LoVo (cell line): ENCODE measurements around the gene VPS45.
"Not testable (repeated sequence)": the region's sequence is repeated elsewhere in the genome, so short reads cannot be mapped to it uniquely, and the experiment has no call there.

Experiments used
- DNase-seq: peaks from one replicate; pipeline ENCODE4 v3.0.0-alpha.2; 2016; ENCODE audit warnings: low spot score

The VPS45 gene

DNA sequence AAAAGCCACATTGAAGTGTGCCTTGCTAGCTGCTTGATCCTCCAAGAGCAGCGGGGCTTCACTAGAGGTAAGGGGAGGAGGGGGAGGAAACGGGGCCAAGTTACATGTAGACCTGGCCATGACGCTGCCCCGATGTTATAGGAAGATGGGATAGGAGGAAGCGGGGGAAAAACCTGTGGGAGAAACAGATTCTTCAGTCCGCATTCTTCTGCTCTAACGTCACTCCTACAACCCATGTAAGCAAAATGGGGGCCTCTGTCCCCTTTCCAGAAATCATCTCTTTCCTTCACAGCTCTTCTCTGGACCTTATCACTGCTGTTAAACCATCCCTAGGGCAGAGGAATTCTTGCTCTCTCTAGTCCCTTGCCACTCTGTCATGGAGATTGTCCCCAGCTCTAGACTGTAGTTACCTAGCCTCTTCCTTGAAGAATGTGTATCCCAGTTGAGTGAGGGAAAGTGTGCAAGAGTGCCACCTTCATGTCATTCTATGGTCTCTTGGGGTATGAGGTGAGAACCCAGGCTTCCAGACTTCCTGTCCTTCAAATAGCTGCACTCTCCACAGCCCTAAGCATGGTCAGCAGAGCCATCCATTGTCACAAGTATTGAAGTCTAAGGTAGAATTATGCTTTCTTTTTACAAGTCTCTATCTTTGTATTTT, 93.5 kb downstream of the VPS45 start:
- no peak for DNase-seq

- no peak for DNase-seq
Measured at GRCh38 chr1:150161747-150162581, 94.4 kb downstream of the VPS45 start.

GRCh38 chr1:150162582-150162861, 94.9 kb downstream of the VPS45 start:
- DNase-seq: no peak

DNA sequence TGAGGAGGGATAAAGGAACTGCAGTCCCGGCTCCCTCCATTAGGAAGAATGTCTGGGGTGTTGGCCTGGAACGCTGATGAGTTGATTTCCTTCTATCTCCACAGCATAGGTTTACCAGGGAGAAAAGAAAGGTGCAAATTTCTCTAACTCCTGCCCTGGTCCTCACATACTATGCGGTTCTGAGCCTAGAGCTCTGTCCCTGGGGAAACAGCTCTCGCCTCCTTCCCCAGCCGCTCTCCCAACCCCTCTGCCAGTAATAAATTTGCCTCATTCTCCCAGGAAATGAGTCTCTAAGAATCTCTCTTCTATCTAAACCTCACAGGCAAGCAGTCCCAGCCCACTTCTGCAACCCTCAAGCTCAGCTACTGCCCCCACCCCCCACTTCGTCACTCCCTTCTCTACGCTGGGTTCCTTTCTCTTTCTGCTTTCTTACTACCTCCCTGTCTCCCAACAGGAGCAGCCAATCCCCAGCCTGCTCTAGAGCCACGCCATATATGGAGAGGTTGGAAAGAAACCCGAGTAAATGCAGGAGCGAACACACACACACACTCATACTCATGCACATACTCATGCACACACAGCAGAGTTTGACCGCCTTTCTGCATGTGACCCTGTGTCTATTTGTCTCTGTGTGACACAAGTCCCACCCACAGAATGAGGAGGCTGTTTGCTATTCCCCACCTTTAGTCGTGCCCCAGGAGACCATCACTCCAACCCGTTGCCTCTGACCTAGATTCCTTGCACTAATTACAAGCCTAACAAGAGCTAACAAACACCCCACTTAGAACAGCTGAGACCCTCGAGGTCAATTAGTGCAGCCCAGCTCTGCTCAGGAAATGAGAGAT, 95.5 kb downstream of the VPS45 start:
- no peak for DNase-seq

DNA sequence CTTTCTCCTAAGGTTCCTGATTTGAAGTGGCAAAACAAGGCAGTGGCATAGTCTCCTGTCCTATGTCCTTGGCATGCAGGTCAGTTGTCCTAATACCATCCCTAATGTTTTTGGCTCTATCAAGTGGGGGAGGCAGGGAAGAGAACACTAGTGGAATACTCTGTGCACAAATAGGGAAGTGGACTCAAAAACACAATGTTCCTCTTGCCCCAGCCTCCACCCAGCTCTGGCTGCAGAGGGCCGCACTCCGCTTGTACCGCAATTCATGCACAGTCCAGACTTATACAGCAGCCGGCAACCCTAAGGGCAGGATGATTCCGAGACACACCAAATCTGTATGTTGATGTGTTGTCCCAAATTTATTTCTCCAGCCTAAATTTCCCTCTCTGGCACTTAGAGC, 96.6 kb downstream of the VPS45 start:
- no peak for DNase-seq

DNA sequence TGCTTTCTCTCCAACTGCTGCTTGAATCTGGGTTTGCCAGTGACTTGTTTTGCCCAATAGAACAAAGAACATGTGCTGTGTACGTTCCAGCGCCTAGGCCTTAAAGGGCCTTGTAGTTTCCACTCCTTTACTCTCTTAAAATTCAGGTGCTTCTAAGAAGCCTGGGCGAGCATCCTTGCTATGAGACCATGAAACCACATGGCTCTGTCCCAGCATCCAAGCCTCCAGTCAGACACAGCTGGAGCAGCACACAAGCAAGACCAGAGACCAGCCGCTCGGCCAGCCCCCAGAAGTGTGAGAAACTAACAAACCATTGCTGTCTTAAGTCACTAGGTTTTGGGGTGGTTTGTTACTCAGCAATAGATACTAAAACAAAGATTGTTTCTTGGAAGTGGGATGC, 97.2 kb downstream of the VPS45 start:
- no peak for DNase-seq

DNA sequence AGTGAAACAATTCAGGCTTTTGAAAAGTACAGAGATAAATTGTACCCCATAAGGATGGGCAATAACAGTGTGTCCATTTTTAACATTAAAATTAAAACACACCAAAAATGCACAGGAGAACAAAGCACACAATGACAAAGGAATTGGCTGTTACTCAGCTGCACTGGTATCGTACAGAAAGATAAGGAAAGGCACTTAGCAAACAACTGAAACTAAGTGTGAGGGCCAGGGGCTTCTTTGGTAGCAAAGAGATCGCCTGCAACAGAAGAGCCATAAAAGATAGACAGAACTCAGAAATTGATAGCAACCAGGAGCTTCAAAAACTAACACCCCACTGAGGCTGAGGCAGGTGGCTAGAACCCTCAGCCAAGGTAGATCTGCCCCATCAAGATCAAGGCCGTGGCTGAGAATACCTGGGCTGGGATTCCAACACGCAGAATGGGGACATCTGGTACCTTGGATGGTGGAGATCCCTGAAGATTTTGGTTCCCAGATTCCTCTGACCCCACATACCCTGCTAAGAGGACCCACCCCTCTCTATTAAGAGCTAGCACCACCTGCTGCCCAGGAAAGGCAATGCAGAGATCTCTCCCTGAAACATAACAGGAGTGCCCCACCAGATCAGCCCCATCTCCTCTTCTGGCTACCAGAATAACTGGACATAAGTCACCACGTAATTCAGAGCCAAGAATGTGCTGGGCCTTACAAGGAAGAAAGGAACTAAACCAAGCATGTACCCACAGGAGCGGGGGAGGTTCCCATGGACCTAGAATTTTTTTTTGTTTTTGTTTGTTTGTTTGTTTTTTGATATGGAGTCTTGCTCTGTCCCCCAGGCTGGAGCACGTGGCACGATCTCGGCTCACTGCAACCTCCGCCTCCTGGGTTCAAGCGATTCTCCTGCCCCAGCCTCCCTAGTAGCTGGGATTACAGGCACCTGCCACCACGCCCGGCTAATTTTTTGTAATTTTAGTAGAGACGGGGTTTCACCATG, 98.3 kb downstream of the VPS45 start:
- DNase-seq: no peak

GRCh38 chr1:150168960-150169601, 101.5 kb downstream of the VPS45 start:
- DNase-seq: peak; percentile 63

- no peak for DNase-seq
Measured at GRCh38 chr1:150171801-150172200, 104.2 kb downstream of the VPS45 start.

- DNase-seq: peak; percentile 33
Measured at GRCh38 chr1:150173141-150173585, 105.6 kb downstream of the VPS45 start.

- DNase-seq: no peak
Measured at GRCh38 chr1:150176593-150176992, 109.0 kb downstream of the VPS45 start.

DNA sequence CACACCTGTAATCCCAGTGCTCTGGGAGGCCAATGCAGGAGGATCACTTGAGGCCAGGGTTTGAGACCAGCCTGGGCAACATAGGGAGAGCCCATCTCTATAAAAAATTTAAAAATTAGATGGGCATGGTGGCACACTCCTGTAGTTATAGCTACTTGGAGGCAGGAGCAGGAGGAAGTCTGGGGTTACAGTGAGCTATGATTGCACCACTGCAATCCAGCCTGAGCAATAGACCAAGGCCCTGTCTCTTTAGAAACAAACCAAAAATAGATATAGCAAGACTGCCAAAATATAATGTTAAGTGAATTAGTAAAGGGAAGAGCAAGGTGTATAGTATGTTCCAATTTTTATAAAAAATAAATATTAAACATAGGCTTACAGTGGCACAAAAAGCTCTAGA, 111.0 kb downstream of the VPS45 start:
- DNase-seq: no peak

DNA sequence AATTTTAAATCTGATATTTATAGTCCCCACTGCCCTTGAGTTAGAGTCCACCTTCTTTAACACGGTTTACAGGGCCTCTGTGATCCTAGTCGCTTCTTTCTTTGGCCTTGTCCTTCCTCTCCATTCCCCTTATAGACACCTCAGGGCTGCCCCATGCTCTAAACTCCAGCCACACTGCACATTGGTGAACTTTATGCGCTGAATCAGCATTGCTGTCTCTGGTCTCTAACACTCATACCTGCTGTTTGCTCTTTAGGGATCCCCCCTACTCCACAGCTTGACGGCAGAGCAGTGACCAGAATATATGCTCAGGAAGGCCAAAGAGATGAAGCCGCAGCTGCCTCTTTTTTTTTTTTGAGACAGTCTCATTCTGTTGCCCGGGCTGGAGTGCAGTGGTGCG, 112.3 kb downstream of the VPS45 start:
- no peak for DNase-seq

GRCh38 chr1:150180474-150180873, 112.9 kb downstream of the VPS45 start:
- DNase-seq: no peak

DNA sequence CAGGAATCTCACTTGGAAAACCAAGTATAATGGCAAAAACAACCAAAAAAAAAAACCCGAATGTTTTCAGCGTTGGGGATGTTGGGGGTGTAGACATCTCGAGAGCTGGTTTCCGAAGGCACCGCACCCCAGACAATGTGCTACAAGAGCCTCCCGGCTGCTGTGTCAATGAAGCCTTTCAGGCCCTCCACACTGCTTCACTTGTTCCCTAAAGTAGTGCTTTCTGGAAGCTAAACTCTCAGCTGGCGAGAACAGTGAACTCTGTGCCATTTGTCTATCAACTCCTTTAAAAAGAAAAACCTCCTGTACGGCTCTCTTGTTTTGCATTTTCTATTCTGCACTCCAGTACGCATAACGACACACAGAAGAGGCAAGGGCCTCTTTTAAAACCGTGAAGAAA, 114.7 kb downstream of the VPS45 start:
- DNase-seq: no peak

GRCh38 chr1:150183061-150183460, 115.5 kb downstream of the VPS45 start:
- no peak for DNase-seq

DNA sequence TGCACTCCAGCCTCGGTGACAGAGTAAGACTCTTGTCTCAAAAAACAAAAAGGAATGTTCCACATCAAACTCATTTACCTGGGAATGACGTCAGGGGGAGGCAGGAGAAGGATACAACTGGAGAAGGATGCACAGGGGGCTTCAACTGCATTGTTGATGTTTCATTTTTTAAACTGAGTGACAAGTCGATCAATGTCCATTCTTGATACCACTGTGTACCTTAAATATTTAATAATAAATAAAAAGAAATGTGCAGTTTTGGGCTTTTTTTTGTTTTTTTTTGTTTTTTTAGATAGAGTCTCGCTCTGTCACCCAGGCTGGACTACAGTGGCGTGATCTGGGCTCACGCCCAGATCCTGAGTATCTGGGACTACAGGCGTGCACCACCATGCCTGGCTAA, 117.9 kb downstream of the VPS45 start:
- no peak for DNase-seq

DNA sequence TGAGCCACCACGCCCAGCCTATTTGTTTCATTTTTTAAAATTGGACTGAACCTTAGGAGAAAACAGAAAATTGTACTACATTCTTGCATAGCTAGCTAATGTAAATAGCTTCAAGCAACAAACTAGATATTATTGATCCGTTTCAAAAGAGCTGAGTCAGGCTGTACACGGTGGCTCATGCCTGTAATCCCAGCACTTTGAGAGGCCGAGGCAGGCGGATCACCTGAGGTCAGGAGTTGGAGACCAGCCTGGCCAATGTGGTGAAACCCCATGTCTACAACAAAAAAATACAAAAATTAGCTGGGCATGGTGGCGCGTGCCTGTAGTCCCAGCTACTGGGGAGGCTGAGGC, 118.8 kb downstream of the VPS45 start:
- DNase-seq: not testable (repeated sequence)

GRCh38 chr1:150186789-150187559, 119.4 kb downstream of the VPS45 start:
- DNase-seq: peak; percentile 60

DNA sequence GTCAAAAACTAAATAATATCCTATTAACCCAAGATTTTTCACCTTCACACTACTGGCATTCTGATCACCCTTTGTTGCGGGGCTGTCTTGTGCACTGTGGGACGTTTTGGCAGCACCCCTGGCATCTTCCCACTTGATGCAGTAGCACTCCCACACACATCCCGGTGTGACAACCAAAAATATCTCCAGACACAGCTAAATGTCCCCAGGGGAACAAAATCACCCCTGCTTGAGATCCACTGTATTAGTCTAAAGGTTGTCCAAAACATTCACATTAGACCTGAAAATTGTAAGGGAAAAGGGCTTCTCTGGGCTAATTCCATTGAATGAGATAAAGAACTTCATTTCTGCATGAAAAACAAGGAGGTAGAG, 120.0 kb downstream of the VPS45 start:
- no peak for DNase-seq

DNA sequence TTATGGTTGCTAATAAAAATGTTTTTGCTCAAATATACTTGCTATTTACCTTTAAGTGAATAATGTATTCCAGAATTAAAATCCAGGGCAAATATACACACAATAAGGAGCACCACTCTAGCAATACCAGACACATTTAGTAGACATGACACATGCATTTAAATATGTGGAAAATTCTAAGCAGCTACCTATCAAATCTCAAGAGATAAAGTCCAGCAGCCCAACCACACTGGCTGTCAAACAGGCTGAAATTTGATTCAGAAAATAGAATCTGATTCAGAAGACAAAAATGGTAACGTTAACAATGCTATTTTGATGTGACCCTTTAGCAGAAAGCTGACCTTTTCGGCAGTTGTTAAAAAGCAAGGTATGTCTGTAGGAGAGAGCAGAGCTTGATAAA, 124.4 kb downstream of the VPS45 start:
- peak; percentile 22 for DNase-seq
